MV-4-11 (cell line): ENCODE data around the gene C3orf70.
"Not testable (repeated sequence)": the region's sequence is repeated elsewhere in the genome, so short reads cannot be mapped to it uniquely, and the experiment has no call there.

Source experiments
- DNase-seq: peaks from one replicate; lab custom pipeline; 2025; lab: John Stamatoyannopoulos, UW

C3orf70 gene

GRCh38 chr3:185151101-185151963 is 1.5 kb downstream of the C3orf70 start:
- DNase-seq, result no peak

GRCh38 chr3:185150561-185150960 is 2.3 kb downstream of the C3orf70 start:
- no peak for DNase-seq

GRCh38 chr3:185149591-185149990 is 3.3 kb downstream of the C3orf70 start:
- no peak for DNase-seq

- DNase-seq, result no peak
Measured at GRCh38 chr3:185145511-185145910, 7.3 kb downstream of the C3orf70 start.

- DNase-seq, result no peak
Measured at GRCh38 chr3:185144784-185145183, 8.1 kb downstream of the C3orf70 start.

GRCh38 chr3:185137821-185138220 is 15.0 kb downstream of the C3orf70 start:
- DNase-seq, result no peak

GRCh38 chr3:185134509-185134908 is 18.4 kb downstream of the C3orf70 start:
- DNase-seq, result no peak

- DNase-seq, result no peak
Measured at GRCh38 chr3:185131602-185132256, 21.1 kb downstream of the C3orf70 start.

GRCh38 chr3:185129083-185129482 is 23.8 kb downstream of the C3orf70 start:
- no peak for DNase-seq

GRCh38 chr3:185126201-185126600 is 26.7 kb downstream of the C3orf70 start:
- no peak for DNase-seq

- no peak for DNase-seq
Measured at GRCh38 chr3:185120126-185120525, 32.7 kb downstream of the C3orf70 start.

GRCh38 chr3:185115371-185115770 is 37.5 kb downstream of the C3orf70 start:
- no peak for DNase-seq

- no peak for DNase-seq
Measured at GRCh38 chr3:185114756-185115155, 38.1 kb downstream of the C3orf70 start.

- no peak for DNase-seq
Measured at GRCh38 chr3:185112186-185112585, 40.7 kb downstream of the C3orf70 start.

- DNase-seq, result not testable (repeated sequence)
Measured at GRCh38 chr3:185109012-185109411, 43.8 kb downstream of the C3orf70 start.

- DNase-seq, result not testable (repeated sequence)
Measured at GRCh38 chr3:185106256-185106890, 46.5 kb downstream of the C3orf70 start.

GRCh38 chr3:185103359-185104127 is 49.3 kb downstream of the C3orf70 start:
- no peak for DNase-seq

- no peak for DNase-seq
Measured at GRCh38 chr3:185094697-185095096, 58.2 kb downstream of the C3orf70 start.

GRCh38 chr3:185093116-185093515 is 59.7 kb downstream of the C3orf70 start:
- DNase-seq, result no peak

- DNase-seq, result no peak
Measured at GRCh38 chr3:185090811-185091210, 62.0 kb downstream of the C3orf70 start.

- DNase-seq, result no peak
Measured at GRCh38 chr3:185089751-185090150, 63.1 kb downstream of the C3orf70 start.

GRCh38 chr3:185089343-185089742 is 63.5 kb downstream of the C3orf70 start:
- no peak for DNase-seq
